ENCODE data around the gene LEFTY2. TPM values are rescaled to one million over a fixed set of nuclear protein-coding genes. Genes with fewer than 3 reads are reported as not detected.
"Not testable (repeated sequence)": the region's sequence is repeated elsewhere in the genome, so short reads cannot be mapped to it uniquely, and the experiment has no call there.

Gene LEFTY2
- polyA plus RNA-seq, 12 donors, result 3.0 to 8.0 (median 4.3) TPM; not detected in 2

GRCh38 chr1:225961659-225962439 is 20.8 kb upstream of the LEFTY2 start:
- no peak for DNase-seq

GRCh38 chr1:225958041-225958440 is 17.0 kb upstream of the LEFTY2 start:
- no peak for DNase-seq

- DNase-seq, result no peak
Measured at GRCh38 chr1:225954753-225955152, 13.7 kb upstream of the LEFTY2 start.

- DNase-seq, result no peak
Measured at GRCh38 chr1:225953315-225953714, 12.3 kb upstream of the LEFTY2 start.

- DNase-seq, result no peak
Measured at GRCh38 chr1:225950905-225951497, 10.0 kb upstream of the LEFTY2 start.

GRCh38 chr1:225949041-225949440 is 8.0 kb upstream of the LEFTY2 start:
- no peak for DNase-seq

GRCh38 chr1:225946803-225947202 is 5.8 kb upstream of the LEFTY2 start:
- no peak for DNase-seq

GRCh38 chr1:225946082-225946620 is 5.1 kb upstream of the LEFTY2 start:
- no peak for DNase-seq

- DNase-seq, result no peak
Measured at GRCh38 chr1:225945564-225945963, 4.5 kb upstream of the LEFTY2 start.

GRCh38 chr1:225944951-225945350 is 3.9 kb upstream of the LEFTY2 start:
- no peak for DNase-seq

- no peak for DNase-seq
Measured at GRCh38 chr1:225944387-225944786, 3.4 kb upstream of the LEFTY2 start.

GRCh38 chr1:225943582-225943981 is 2.6 kb upstream of the LEFTY2 start:
- no peak for DNase-seq

GRCh38 chr1:225942574-225942973 is 1.6 kb upstream of the LEFTY2 start:
- DNase-seq, result no peak

- DNase-seq, result no peak
Measured at GRCh38 chr1:225941942-225942222, 862 bp upstream of the LEFTY2 start.

- DNase-seq, result peak; percentile 59
Measured at GRCh38 chr1:225940385-225941151, 452 bp downstream of the LEFTY2 start.

GRCh38 chr1:225939939-225940310 is 1.1 kb downstream of the LEFTY2 start:
- peak; percentile 27 for DNase-seq

- not testable (repeated sequence) for DNase-seq
Measured at GRCh38 chr1:225939097-225939938, 1.7 kb downstream of the LEFTY2 start.

GRCh38 chr1:225937048-225937968 is 3.7 kb downstream of the LEFTY2 start:
- peak; percentile 23 for DNase-seq

- DNase-seq, result no peak
Measured at GRCh38 chr1:225936523-225936922, 4.5 kb downstream of the LEFTY2 start.

- not testable (repeated sequence) for DNase-seq
Measured at GRCh38 chr1:225936086-225936485, 4.9 kb downstream of the LEFTY2 start.

- DNase-seq, result no peak
Measured at GRCh38 chr1:225934711-225935110, 6.3 kb downstream of the LEFTY2 start.

Measured in muscle of arm (tissue), 12 donors.